DND-41 (cell line): Measurements from ENCODE around the gene MMP17.

Source experiments
- ATAC-seq: fragments of 200-7000 bp; cut with Tn5 transposase; 3 replicates; pipeline ENCODE4 v1.9.1; 2021; ENCODE audit warnings: low read depth; ENCODE audit not compliant: insufficient read depth
- DNase-seq: peaks from one replicate; pipeline ENCODE4 v3.0.0-alpha.2; 2020
- H2AFZ ChIP-seq: 2 replicates; pipeline ENCODE4 v1.6.0; 2012; ENCODE audit warnings: low read depth, low read length
- H3K27ac ChIP-seq: 2 replicates; pipeline ENCODE4 v1.5.1; 2012; ENCODE audit warnings: low read length, inconsistent platforms
- H3K27me3 ChIP-seq: fragments of 200-600 bp; sonication (generic); 2 replicates; pipeline ENCODE4 v1.6.0; 2012; ENCODE audit warnings: low read length, mild to moderate bottlenecking, inconsistent platforms; ENCODE audit not compliant: insufficient read depth, poor library complexity
- H3K36me3 ChIP-seq: 2 replicates; pipeline ENCODE4 v1.5.1; 2012; ENCODE audit warnings: low read length, inconsistent platforms; ENCODE audit not compliant: insufficient read depth
- H3K4me1 ChIP-seq: 2 replicates; pipeline ENCODE4 v1.5.1; 2012; ENCODE audit warnings: mild to moderate bottlenecking, low read length; ENCODE audit not compliant: insufficient read depth
- H3K4me2 ChIP-seq: 2 replicates; pipeline ENCODE4 v1.6.0; 2012; ENCODE audit warnings: mild to moderate bottlenecking, moderate library complexity, low read length, inconsistent platforms; ENCODE audit not compliant: insufficient read depth
- H3K4me3 ChIP-seq, 2 experiments: fragments of 200-600 bp in 1 of 2; shearing (Covaris generic) in 1 of 2; 2 replicates each; pipeline ENCODE4 v1.5.1; 2012 to 2016; ENCODE audit warnings: inconsistent platforms in 2 of 2, low read length in 2 of 2, mild to moderate bottlenecking in 2 of 2, low read depth in 1 of 2, moderate library complexity in 1 of 2
- H3K79me2 ChIP-seq: 2 replicates; pipeline ENCODE4 v1.6.0; 2012; ENCODE audit warnings: low read length, inconsistent platforms; ENCODE audit not compliant: insufficient read depth
- H3K9ac ChIP-seq: 2 replicates; pipeline ENCODE4 v1.6.0; 2012; ENCODE audit warnings: low read depth, mild to moderate bottlenecking, inconsistent platforms, low read length, moderate library complexity
- H3K9me3 ChIP-seq: 2 replicates; pipeline ENCODE4 v1.5.1; 2012; ENCODE audit warnings: low read length, moderate library complexity, mild to moderate bottlenecking, inconsistent platforms; ENCODE audit not compliant: insufficient read depth, severe bottlenecking
- H4K20me1 ChIP-seq: 2 replicates; pipeline ENCODE4 v1.6.0; 2012; ENCODE audit warnings: low read length; ENCODE audit not compliant: insufficient read depth
- CTCF ChIP-seq: IDR thresholded peaks from 2 replicates; pipeline ENCODE4 v1.5.1; 2012; ENCODE audit warnings: borderline replicate concordance, low read length, moderate library complexity, mild to moderate bottlenecking; ENCODE audit not compliant: poor library complexity, severe bottlenecking; ENCODE audit errors: extremely low read depth
- EZH2 ChIP-seq: IDR thresholded peaks from 3 replicates; pipeline ENCODE4 v1.6.1; 2012; ENCODE audit warnings: borderline replicate concordance, low read depth, mild to moderate bottlenecking, moderate library complexity, low read length, inconsistent platforms; ENCODE audit not compliant: severe bottlenecking

The MMP17 gene

GRCh38 chr12:131833896-131834641 lies 5.9 kb downstream of the MMP17 start:
- Histone ChIP-seq H3K4me1 (no peaks in the 10 kb centered on the region), H3K9ac (no peak overlapping the region), H3K4me3 (no peak overlapping the region), H3K79me2 (no peaks in the 10 kb centered on the region), H3K9me3 (no peaks in the 10 kb centered on the region), H3K4me2 (no peak overlapping the region), H3K27ac (no peak overlapping the region), H3K36me3 (no peaks in the 10 kb centered on the region), H3K27me3 (no peaks in the 10 kb centered on the region), H2AFZ (no peak overlapping the region), H4K20me1 (no peaks in the 10 kb centered on the region)
- DNase-seq = peak; percentile 39
- peak; percentile 63 for ATAC-seq
- TF ChIP-seq EZH2 = no peak
- TF ChIP-seq CTCF = peak; percentile 62

GRCh38 chr12:131834798-131835615 lies 6.8 kb downstream of the MMP17 start:
- Histone ChIP-seq H2AFZ (no peak overlapping the region), H3K27me3 (no peaks in the 10 kb centered on the region), H3K79me2 (no peaks in the 10 kb centered on the region), H3K9me3 (no peaks in the 10 kb centered on the region), H3K4me3 (no peak overlapping the region), H3K4me2 (no peak overlapping the region), H3K27ac (no peak overlapping the region), H4K20me1 (no peaks in the 10 kb centered on the region), H3K36me3 (no peaks in the 10 kb centered on the region), H3K9ac (no peak overlapping the region), H3K4me1 (no peaks in the 10 kb centered on the region)
- TF ChIP-seq CTCF = no peak
- DNase-seq = no peak
- no peak for ATAC-seq

GRCh38 chr12:131835616-131836171 lies 7.5 kb downstream of the MMP17 start:
- H3K27ac ChIP-seq = no peak overlapping the region
- no peak for TF ChIP-seq CTCF
- no peak for TF ChIP-seq EZH2
- DNase-seq = no peak
- no peaks in the 10 kb centered on the region for H3K79me2 ChIP-seq
- H3K9me3 ChIP-seq = no peaks in the 10 kb centered on the region
- no peaks in the 10 kb centered on the region for H3K4me1 ChIP-seq
- H3K36me3 ChIP-seq = no peaks in the 10 kb centered on the region
- H3K4me2 ChIP-seq = no peak overlapping the region
- H3K27me3 ChIP-seq = no peaks in the 10 kb centered on the region
- no peak for ATAC-seq
- H2AFZ ChIP-seq = no peak overlapping the region
- H3K9ac ChIP-seq = no peak overlapping the region
- H3K4me3 ChIP-seq = no peak overlapping the region
- H4K20me1 ChIP-seq = no peaks in the 10 kb centered on the region
